ENCODE data around the gene WDR72. TPM values are rescaled to one million over a fixed set of nuclear protein-coding genes. Genes with fewer than 3 reads are reported as not detected.
"Not testable (repeated sequence)": the region's sequence is repeated elsewhere in the genome, so short reads cannot be mapped to it uniquely, and the experiment has no call there.

The WDR72 gene
- total and polyA plus RNA-seq, 4 experiments from 2014 or later: not detected

DNA sequence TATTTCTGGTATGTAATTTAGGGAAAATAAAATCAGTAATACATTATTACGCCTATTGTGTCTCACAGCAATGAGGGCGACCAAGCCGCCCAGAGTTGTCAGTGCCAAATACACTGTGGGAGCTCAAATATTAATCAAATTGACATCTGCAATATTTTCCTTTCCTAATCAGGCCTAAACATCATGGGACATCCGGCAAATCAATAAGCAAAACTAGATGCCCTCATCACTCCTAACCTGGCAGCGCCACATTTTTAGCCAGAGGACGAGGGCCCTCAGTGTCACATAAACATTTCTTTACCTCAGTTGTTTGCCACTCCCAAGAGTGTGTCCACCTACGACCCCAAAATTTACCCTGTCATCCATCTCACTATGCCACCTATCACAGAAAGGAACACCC lies 64.1 kb downstream of the WDR72 start:
- Histone ChIP-seq H3K27me3 (ENCODE audit: insufficient read depth, low read length) (no peaks in the 10 kb centered on the region), H3K36me3 (ENCODE audit: insufficient read depth, low read length) (no peaks in the 10 kb centered on the region), H3K4me3 (ENCODE audit: low read length in 2 of 2) (no peak overlapping the region), H3K9me3 (ENCODE audit: control insufficient read depth in 1 of 2, low read length in 2 of 2) (no peaks in the 10 kb centered on the region), H3K27ac (ENCODE audit: low read depth, low read length) (no peak overlapping the region), H3K4me1 (ENCODE audit: insufficient read depth, low read length) (no peaks in the 10 kb centered on the region)
- H3K27me3 Mint-ChIP-seq: no peaks in the 10 kb centered on the region
- intact Hi-C loops (cut with micrococcal nuclease): no loop called here
- H3K27ac Mint-ChIP-seq: no peak overlapping the region
- no peak overlapping the region for H3K4me3 Mint-ChIP-seq
- H3K9me3 Mint-ChIP-seq: peaks cover 0 to 3% (median 0%) of the 10 kb centered on the region in 8 donors
- DNase-seq: no peak
- CTCF ChIA-PET (ENCODE audit: partially characterized antibody): no interaction called here
- POLR2A ChIA-PET (ENCODE audit: partially characterized antibody): no interaction called here
- H3K36me3 Mint-ChIP-seq: no peaks in the 10 kb centered on the region
- H3K4me1 Mint-ChIP-seq: no peaks in the 10 kb centered on the region

DNA sequence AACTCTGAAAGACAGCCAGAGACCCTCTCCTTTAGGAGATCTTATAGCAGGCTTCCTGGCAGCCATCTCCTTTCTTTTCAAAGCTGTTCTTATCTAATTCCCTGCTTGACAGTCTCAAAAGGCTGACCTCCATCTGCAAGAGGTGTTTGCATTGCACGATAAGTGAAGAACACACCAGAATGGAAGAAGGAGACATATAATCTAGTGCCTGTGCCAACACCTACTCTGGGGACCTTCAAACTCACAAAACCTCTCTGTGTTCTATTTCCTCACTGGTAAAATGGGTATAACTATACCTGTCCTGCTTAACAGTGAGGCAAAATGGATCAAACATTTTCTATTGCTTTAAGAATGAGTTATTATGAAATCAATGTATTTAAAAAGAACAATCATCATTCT lies 65.0 kb downstream of the WDR72 start:
- ChIA-PET CTCF (ENCODE audit: partially characterized antibody) (no interaction called here), POLR2A (ENCODE audit: partially characterized antibody) (no interaction called here)
- Histone ChIP-seq H3K27me3 (ENCODE audit: insufficient read depth, low read length) (no peaks in the 10 kb centered on the region), H3K36me3 (ENCODE audit: insufficient read depth, low read length) (no peaks in the 10 kb centered on the region), H3K27ac (ENCODE audit: low read depth, low read length) (no peak overlapping the region), H3K4me1 (ENCODE audit: insufficient read depth, low read length) (no peaks in the 10 kb centered on the region), H3K4me3 (ENCODE audit: low read length in 2 of 2) (no peak overlapping the region), H3K9me3 (ENCODE audit: control insufficient read depth in 1 of 2, low read length in 2 of 2) (no peaks in the 10 kb centered on the region)
- H3K4me3 Mint-ChIP-seq: no peak overlapping the region
- peaks cover 0 to 4% (median 0%) of the 10 kb centered on the region in 8 donors for H3K9me3 Mint-ChIP-seq
- intact Hi-C loops (cut with micrococcal nuclease): no loop called here
- H3K27ac Mint-ChIP-seq: no peak overlapping the region
- no peaks in the 10 kb centered on the region for H3K4me1 Mint-ChIP-seq
- H3K36me3 Mint-ChIP-seq: no peaks in the 10 kb centered on the region
- H3K27me3 Mint-ChIP-seq: no peaks in the 10 kb centered on the region
- no peak for DNase-seq

DNA sequence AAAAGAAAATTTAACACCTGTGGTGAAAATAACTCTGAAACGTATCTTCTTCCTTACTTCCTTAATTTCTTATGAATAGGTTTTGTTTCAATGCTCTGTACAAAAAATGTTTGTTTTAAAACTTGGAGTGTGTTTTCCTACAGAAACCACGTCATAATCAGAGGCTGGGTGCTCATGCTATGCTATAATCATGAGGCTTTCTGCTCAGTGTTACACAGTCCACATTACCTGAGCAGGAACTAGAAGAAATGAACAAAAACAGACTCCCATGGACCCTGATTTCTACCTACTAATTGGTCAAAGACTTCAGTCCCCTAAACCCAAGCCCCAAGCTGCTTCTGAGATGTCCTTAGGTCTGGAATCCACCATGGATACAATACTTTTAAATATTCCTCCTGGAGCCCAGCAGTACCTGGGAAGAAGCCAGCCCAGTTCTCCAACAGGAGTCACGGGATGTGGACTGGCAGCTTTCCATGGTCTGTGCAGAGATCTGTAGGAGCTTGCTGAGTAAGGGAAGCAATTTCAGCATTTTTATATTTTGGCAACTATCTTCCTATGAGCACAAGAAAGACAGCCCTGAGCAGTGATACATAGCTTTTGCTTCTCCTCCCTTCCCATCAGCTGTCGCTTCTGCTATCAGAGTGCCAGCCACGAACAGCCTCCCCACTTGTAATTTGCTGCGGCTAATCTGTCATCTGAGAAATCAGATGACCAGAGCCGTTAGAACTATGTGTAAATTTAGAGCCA lies 65.6 kb downstream of the WDR72 start:
- Mint-ChIP-seq H3K36me3 (no peaks in the 10 kb centered on the region), H3K9me3 (peaks cover 0 to 4% (median 0%) of the 10 kb centered on the region in 8 donors), H3K4me1 (no peaks in the 10 kb centered on the region), H3K27ac (no peak overlapping the region), H3K4me3 (no peak overlapping the region), H3K27me3 (no peaks in the 10 kb centered on the region)
- Histone ChIP-seq H3K27me3 (ENCODE audit: insufficient read depth, low read length) (no peaks in the 10 kb centered on the region), H3K4me3 (ENCODE audit: low read length in 2 of 2) (no peak overlapping the region), H3K27ac (ENCODE audit: low read depth, low read length) (no peak overlapping the region), H3K9me3 (ENCODE audit: control insufficient read depth in 1 of 2, low read length in 2 of 2) (no peaks in the 10 kb centered on the region), H3K36me3 (ENCODE audit: insufficient read depth, low read length) (no peaks in the 10 kb centered on the region), H3K4me1 (ENCODE audit: insufficient read depth, low read length) (no peaks in the 10 kb centered on the region)
- intact Hi-C loops (cut with micrococcal nuclease): no loop called here
- no peak for DNase-seq
- ChIA-PET POLR2A (ENCODE audit: partially characterized antibody) (no interaction called here), CTCF (ENCODE audit: partially characterized antibody) (no interaction called here)

DNA sequence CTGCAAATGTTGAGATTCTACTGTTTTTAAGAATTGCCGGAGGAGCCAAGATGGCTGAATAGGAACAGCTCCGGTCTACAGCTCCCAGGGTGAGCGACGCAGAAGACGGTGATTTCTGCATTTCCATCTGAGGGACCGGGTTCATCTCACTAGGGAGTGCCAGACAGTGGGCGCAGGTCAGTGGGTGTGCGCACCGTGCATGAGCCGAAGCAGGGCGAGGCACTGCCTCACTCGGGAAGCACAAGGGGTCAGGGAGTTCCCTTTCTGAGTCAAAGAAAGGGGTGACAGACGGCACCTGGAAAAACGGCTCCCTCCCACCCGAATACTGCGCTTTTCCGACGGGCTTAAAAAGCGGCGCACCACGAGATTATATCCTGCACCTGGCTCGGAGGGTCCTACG lies 75.3 kb downstream of the WDR72 start:
- H3K36me3 Mint-ChIP-seq, H3K27ac Mint-ChIP-seq: not testable (repeated sequence)

DNA sequence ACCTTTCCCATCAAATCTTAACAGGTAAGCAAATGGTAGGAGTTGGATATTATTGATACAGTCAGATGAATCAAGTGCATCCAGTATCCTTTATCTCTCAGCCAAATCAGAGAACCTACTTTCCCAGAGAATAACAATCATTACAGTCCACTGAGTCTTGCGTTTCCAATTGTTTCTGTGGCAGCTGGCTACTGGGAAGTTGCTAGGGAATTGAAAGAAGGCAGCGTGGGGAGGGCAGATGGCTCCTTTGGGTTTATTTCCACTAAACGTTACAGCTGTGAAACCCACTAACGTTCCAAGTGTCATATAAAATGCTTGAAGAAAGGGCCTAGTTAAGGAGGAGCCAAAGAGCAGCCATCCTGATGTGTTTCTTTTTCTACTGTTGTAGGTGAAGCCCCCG lies 78.4 kb downstream of the WDR72 start:
- H3K4me3 Mint-ChIP-seq: no peak overlapping the region
- no peaks in the 10 kb centered on the region for H3K4me1 Mint-ChIP-seq
- no peaks in the 10 kb centered on the region for H3K36me3 ChIP-seq (ENCODE audit: insufficient read depth, low read length)
- no peaks in the 10 kb centered on the region for H3K9me3 ChIP-seq (ENCODE audit: control insufficient read depth in 1 of 2, low read length in 2 of 2)
- no peak overlapping the region for H3K27ac ChIP-seq (ENCODE audit: low read depth, low read length)
- H3K27ac Mint-ChIP-seq: no peak overlapping the region
- intact Hi-C loops (cut with micrococcal nuclease): no loop called here
- H3K27me3 Mint-ChIP-seq: peaks cover 0 to 2% of the 10 kb centered on the region in 2 donors
- H3K9me3 Mint-ChIP-seq: peaks cover 0 to 4% (median 2%) of the 10 kb centered on the region in 8 donors
- CTCF ChIA-PET (ENCODE audit: partially characterized antibody): no interaction called here
- H3K4me1 ChIP-seq (ENCODE audit: insufficient read depth, low read length): no peaks in the 10 kb centered on the region
- DNase-seq: no peak
- no peaks in the 10 kb centered on the region for H3K27me3 ChIP-seq (ENCODE audit: insufficient read depth, low read length)
- POLR2A ChIA-PET (ENCODE audit: partially characterized antibody): no interaction called here
- H3K4me3 ChIP-seq (ENCODE audit: low read length in 2 of 2): no peak overlapping the region
- no peaks in the 10 kb centered on the region for H3K36me3 Mint-ChIP-seq

More for the DNA sequence above, 75.3 kb downstream of the WDR72 start:
- H3K27ac ChIP-seq (ENCODE audit: low read depth, low read length); H3K9me3 Mint-ChIP-seq; POLR2A ChIA-PET (ENCODE audit: partially characterized antibody); intact Hi-C loops (cut with micrococcal nuclease); H3K9me3 ChIP-seq (ENCODE audit: control insufficient read depth in 1 of 2, low read length in 2 of 2); DNase-seq; CTCF ChIA-PET (ENCODE audit: partially characterized antibody); H3K36me3 ChIP-seq (ENCODE audit: insufficient read depth, low read length); H3K4me1 Mint-ChIP-seq; H3K4me3 Mint-ChIP-seq; H3K27me3 Mint-ChIP-seq; H3K4me1 ChIP-seq (ENCODE audit: insufficient read depth, low read length); H3K4me3 ChIP-seq (ENCODE audit: low read length in 2 of 2); H3K27me3 ChIP-seq (ENCODE audit: insufficient read depth, low read length): not testable (repeated sequence)

DNA sequence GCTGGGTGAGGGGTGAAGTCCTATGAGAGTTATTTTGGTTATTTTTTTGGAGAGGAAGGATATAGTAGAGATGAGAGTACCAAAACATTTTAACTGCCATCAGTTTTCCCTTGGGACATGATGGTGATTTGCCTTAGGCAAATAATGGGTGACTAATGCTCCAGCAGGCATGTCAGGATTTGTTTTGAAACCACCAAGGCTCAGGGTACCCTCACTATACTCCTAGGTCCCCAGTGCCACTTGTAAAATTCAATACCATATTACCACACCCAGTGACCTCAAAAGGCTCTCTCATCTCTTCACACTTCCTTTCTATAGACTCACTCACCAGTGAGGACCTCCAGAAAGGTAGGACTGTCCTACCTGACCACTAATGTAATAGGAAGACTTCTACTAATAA lies 83.6 kb downstream of the WDR72 start:
- H3K27me3 Mint-ChIP-seq: peaks cover 0 to 2% of the 10 kb centered on the region in 2 donors
- H3K4me1 ChIP-seq (ENCODE audit: insufficient read depth, low read length): no peaks in the 10 kb centered on the region
- ChIA-PET POLR2A (ENCODE audit: partially characterized antibody) (no interaction called here), CTCF (ENCODE audit: partially characterized antibody) (no interaction called here)
- intact Hi-C loops (cut with micrococcal nuclease): no loop called here
- no peak overlapping the region for H3K27ac Mint-ChIP-seq
- no peaks in the 10 kb centered on the region for H3K36me3 Mint-ChIP-seq
- H3K36me3 ChIP-seq (ENCODE audit: insufficient read depth, low read length): no peaks in the 10 kb centered on the region
- no peaks in the 10 kb centered on the region for H3K27me3 ChIP-seq (ENCODE audit: insufficient read depth, low read length)
- peaks cover 0 to 3% (median 0%) of the 10 kb centered on the region in 8 donors for H3K9me3 Mint-ChIP-seq
- no peaks in the 10 kb centered on the region for H3K4me1 Mint-ChIP-seq
- no peak for DNase-seq
- no peaks in the 10 kb centered on the region for H3K9me3 ChIP-seq (ENCODE audit: control insufficient read depth in 1 of 2, low read length in 2 of 2)
- no peak overlapping the region for H3K4me3 ChIP-seq (ENCODE audit: low read length in 2 of 2)
- H3K4me3 Mint-ChIP-seq: no peak overlapping the region
- H3K27ac ChIP-seq (ENCODE audit: low read depth, low read length): no peak overlapping the region

DNA sequence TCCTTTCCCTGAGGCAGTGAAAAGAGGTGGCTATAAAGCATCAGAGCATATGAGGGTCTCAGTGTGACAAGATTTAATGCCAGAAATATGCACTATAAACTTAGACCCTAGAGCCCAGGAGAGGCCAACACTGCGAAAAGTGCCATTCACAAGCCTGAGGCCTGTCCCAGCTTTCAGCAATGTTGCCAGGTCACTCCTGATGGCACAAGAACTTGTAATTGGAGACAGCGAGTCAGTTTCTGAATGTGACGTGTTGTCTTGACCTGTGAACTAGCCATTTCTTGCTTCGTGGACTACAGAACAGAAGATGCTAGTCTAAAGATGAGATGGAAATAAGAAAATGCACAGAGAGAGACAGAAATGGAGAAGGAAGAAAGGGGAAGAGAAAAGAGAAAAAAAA lies 87.9 kb downstream of the WDR72 start:
- Histone ChIP-seq H3K4me3 (ENCODE audit: low read length in 2 of 2) (no peak overlapping the region), H3K4me1 (ENCODE audit: insufficient read depth, low read length) (no peaks in the 10 kb centered on the region), H3K9me3 (ENCODE audit: control insufficient read depth in 1 of 2, low read length in 2 of 2) (no peaks in the 10 kb centered on the region), H3K27me3 (ENCODE audit: insufficient read depth, low read length) (no peaks in the 10 kb centered on the region), H3K36me3 (ENCODE audit: insufficient read depth, low read length) (no peaks in the 10 kb centered on the region), H3K27ac (ENCODE audit: low read depth, low read length) (no peak overlapping the region)
- H3K4me3 Mint-ChIP-seq: no peak overlapping the region
- H3K27me3 Mint-ChIP-seq: no peaks in the 10 kb centered on the region
- peaks cover 0 to 2% (median 0%) of the 10 kb centered on the region in 8 donors for H3K9me3 Mint-ChIP-seq
- no peak overlapping the region for H3K27ac Mint-ChIP-seq
- no peaks in the 10 kb centered on the region for H3K36me3 Mint-ChIP-seq
- ChIA-PET POLR2A (ENCODE audit: partially characterized antibody) (no interaction called here), CTCF (ENCODE audit: partially characterized antibody) (no interaction called here)
- no peak for DNase-seq
- intact Hi-C loops (cut with micrococcal nuclease): no loop called here
- no peaks in the 10 kb centered on the region for H3K4me1 Mint-ChIP-seq

DNA sequence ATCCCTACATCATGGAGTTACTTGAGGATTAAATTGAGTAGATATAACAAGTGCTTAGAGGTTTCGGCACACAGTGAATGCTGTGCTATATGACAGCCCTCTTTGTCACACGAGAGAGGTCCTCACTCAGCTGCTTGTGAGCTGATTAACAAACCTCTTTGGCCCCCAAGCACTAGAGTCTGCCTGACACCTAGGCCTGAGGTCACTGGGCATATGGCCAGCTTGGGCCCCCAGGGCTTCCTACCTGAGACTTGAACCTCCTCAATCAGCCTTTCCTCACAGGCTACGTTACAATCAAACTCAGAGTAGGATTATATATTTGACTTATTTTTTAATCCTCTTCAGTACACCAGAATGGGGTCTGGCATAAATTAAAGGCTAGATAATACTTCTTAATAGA lies 88.8 kb downstream of the WDR72 start:
- intact Hi-C loops (cut with micrococcal nuclease): no loop called here
- ChIA-PET POLR2A (ENCODE audit: partially characterized antibody) (no interaction called here), CTCF (ENCODE audit: partially characterized antibody) (no interaction called here)
- DNase-seq: no peak
- H3K36me3 Mint-ChIP-seq: no peaks in the 10 kb centered on the region
- Histone ChIP-seq H3K4me3 (ENCODE audit: low read length in 2 of 2) (no peak overlapping the region), H3K36me3 (ENCODE audit: insufficient read depth, low read length) (no peaks in the 10 kb centered on the region), H3K27me3 (ENCODE audit: insufficient read depth, low read length) (no peaks in the 10 kb centered on the region), H3K27ac (ENCODE audit: low read depth, low read length) (no peak overlapping the region), H3K9me3 (ENCODE audit: control insufficient read depth in 1 of 2, low read length in 2 of 2) (no peaks in the 10 kb centered on the region), H3K4me1 (ENCODE audit: insufficient read depth, low read length) (no peaks in the 10 kb centered on the region)
- H3K4me3 Mint-ChIP-seq: no peak overlapping the region
- no peak overlapping the region for H3K27ac Mint-ChIP-seq
- H3K4me1 Mint-ChIP-seq: no peaks in the 10 kb centered on the region
- H3K9me3 Mint-ChIP-seq: no peaks in the 10 kb centered on the region
- no peaks in the 10 kb centered on the region for H3K27me3 Mint-ChIP-seq
